ENCODE measurements around the gene BTBD16.

The BTBD16 gene

GRCh38 chr10:122271076-122271475 lies at the start of gene BTBD16:
Gene BTBD16, plus strand, starts transcription at chr10:122271296. Its CDS starts 3,786 bp downstream, at chr10:122275082.
- no peak for DNase-seq

GRCh38 chr10:122221958-122222357 lies 49.1 kb upstream of the BTBD16 start:
- DNase-seq = no peak

- no peak for DNase-seq
Measured at GRCh38 chr10:122222638-122223037, 48.5 kb upstream of the BTBD16 start.

GRCh38 chr10:122224159-122224558 lies 46.9 kb upstream of the BTBD16 start:
- DNase-seq = no peak

- no peak for DNase-seq
Measured at GRCh38 chr10:122225330-122225729, 45.8 kb upstream of the BTBD16 start.

GRCh38 chr10:122227754-122228153 lies 43.3 kb upstream of the BTBD16 start:
- DNase-seq = no peak

- no peak for DNase-seq
Measured at GRCh38 chr10:122229666-122230065, 41.4 kb upstream of the BTBD16 start.

- DNase-seq = no peak
Measured at GRCh38 chr10:122230222-122230621, 40.9 kb upstream of the BTBD16 start.

- no peak for DNase-seq
Measured at GRCh38 chr10:122232769-122233168, 38.3 kb upstream of the BTBD16 start.

- DNase-seq = no peak
Measured at GRCh38 chr10:122233857-122234348, 37.2 kb upstream of the BTBD16 start.

- DNase-seq = no peak
Measured at GRCh38 chr10:122234416-122234815, 36.7 kb upstream of the BTBD16 start.

GRCh38 chr10:122236690-122237306 lies 34.3 kb upstream of the BTBD16 start:
- no peak for DNase-seq

GRCh38 chr10:122237331-122237990 lies 33.6 kb upstream of the BTBD16 start:
- DNase-seq = no peak

- DNase-seq = no peak
Measured at GRCh38 chr10:122239578-122240257, 31.4 kb upstream of the BTBD16 start.

GRCh38 chr10:122240401-122240800 lies 30.7 kb upstream of the BTBD16 start:
- DNase-seq = no peak

GRCh38 chr10:122241836-122242235 lies 29.3 kb upstream of the BTBD16 start:
- no peak for DNase-seq

GRCh38 chr10:122243550-122243949 lies 27.5 kb upstream of the BTBD16 start:
- DNase-seq = no peak

- DNase-seq = no peak
Measured at GRCh38 chr10:122244001-122244975, 26.8 kb upstream of the BTBD16 start.

GRCh38 chr10:122245136-122245535 lies 26.0 kb upstream of the BTBD16 start:
- DNase-seq = no peak

- DNase-seq = no peak
Measured at GRCh38 chr10:122245897-122246296, 25.2 kb upstream of the BTBD16 start.

- no peak for DNase-seq
Measured at GRCh38 chr10:122246830-122247520, 24.1 kb upstream of the BTBD16 start.

All from AML-193 (cell line).